A549 (cell line): Measurements from ENCODE around the gene DAB2IP. TPM values are rescaled to one million over a fixed set of nuclear protein-coding genes. Genes with fewer than 3 reads are reported as not detected.

ENCODE experiments used
- ATAC-seq, 2 experiments: fragments of 200-7000 bp in 1 of 2; fragments of >200 bp in 1 of 2; cut with Nextera tagmentation in 1 of 2; cut with Tn5 transposase in 1 of 2; 3 replicates each; pipeline versions ENCODE4 v1.8.0 to v1.9.1; 2018 to 2020; ENCODE audit warnings: mild to moderate bottlenecking in 1 of 2, moderate library complexity in 1 of 2
- CTCF ChIA-PET: fragments of 300-600 bp; sonication (Branson Sonifier 250); formaldehyde crosslinking; extraction: SDS; loops from one replicate; lab custom pipeline; 2021; ENCODE audit warnings: antibody characterized with exemption, inconsistent platforms; lab: Yijun Ruan, JAX
- POLR2A ChIA-PET: fragments of 350-600 bp; formaldehyde crosslinking; extraction: SDS; loops from one replicate; lab custom pipeline; 2021; ENCODE audit warnings: antibody characterized with exemption, inconsistent platforms; lab: Yijun Ruan, JAX
- DNase-seq, 2 experiments: peaks; one replicate each; pipeline versions ENCODE4 v3.0.0 to v3.0.0-alpha.2; 2011 to 2016; ENCODE audit warnings: low read depth in 1 of 2, low spot score in 1 of 2
- FAIRE-seq: peaks from 2 replicates; lab custom pipeline; 2011; peaks lifted over from hg19 to GRCh38; lab: Jason Lieb, UNC
- H3K27ac ChIP-seq, 2 experiments: fragments of >200 bp; sonication (Bioruptor Twin); formaldehyde crosslinking; 3 replicates each; pipeline ENCODE4 v1.5.1; 2016 to 2017
- H3K4me1 ChIP-seq: fragments of >200 bp; sonication (Bioruptor Twin); formaldehyde crosslinking; 3 replicates; pipeline ENCODE4 v1.6.1; 2016
- H3K4me2 ChIP-seq: fragments of >200 bp; sonication (Bioruptor Twin); formaldehyde crosslinking; 3 replicates; pipeline ENCODE4 v1.6.1; 2016
- H3K4me3 ChIP-seq: fragments of >200 bp; sonication (Bioruptor Twin); formaldehyde crosslinking; 3 replicates; pipeline ENCODE4 v1.5.1; 2016
- H3K9me3 ChIP-seq: fragments of >200 bp; sonication (Bioruptor Twin); formaldehyde crosslinking; 3 replicates; pipeline ENCODE4 v1.6.1; 2016
- ATOH8 ChIP-seq: fragments of 250-450 bp; sonication (Bioruptor Pico); IDR thresholded peaks from 2 replicates; pipeline ENCODE4 v1.5.0; 2020; ENCODE audit warnings: low read depth, mild to moderate bottlenecking, moderate library complexity
- BHLHE40 ChIP-seq: IDR thresholded peaks from 2 replicates; pipeline ENCODE4 v1.6.1; 2012; ENCODE audit warnings: low read depth, low read length, inconsistent platforms
- CEBPB ChIP-seq, 2 experiments: fragments of >200 bp in 1 of 2; sonication (Bioruptor Twin) in 1 of 2; formaldehyde crosslinking in 1 of 2; IDR thresholded peaks; 2 replicates each; pipeline ENCODE4 v1.6.1; 2012 to 2016
- EHMT2 ChIP-seq: fragments of 200-600 bp; sonication (generic); IDR thresholded peaks from 2 replicates; pipeline ENCODE4 v1.6.1; 2016; ENCODE audit warnings: antibody characterized with exemption, low read depth, mild to moderate bottlenecking, moderate library complexity
- ELK1 ChIP-seq: fragments of 150-350 bp; IDR thresholded peaks from 2 replicates; pipeline ENCODE4 v1.6.1; 2014; ENCODE audit warnings: low read depth, mild to moderate bottlenecking, low read length
- EP300 ChIP-seq, 2 experiments: fragments of >200 bp; sonication (Bioruptor Twin); formaldehyde crosslinking; IDR thresholded peaks; 2 replicates in 1 of 2; 3 replicates in 1 of 2; pipeline ENCODE4 v1.6.1; 2016 to 2017
- ESRRA ChIP-seq: fragments of 150-350 bp; IDR thresholded peaks from 2 replicates; pipeline ENCODE4 v1.6.1; 2014; ENCODE audit warnings: mild to moderate bottlenecking, low read length, borderline replicate concordance
- GATA3 ChIP-seq: IDR thresholded peaks from 2 replicates; pipeline ENCODE4 v1.6.1; 2012; ENCODE audit warnings: borderline replicate concordance
- HEYL ChIP-seq: fragments of 250-450 bp; sonication (Bioruptor Pico); IDR thresholded peaks from 2 replicates; pipeline ENCODE4 v1.8.0; 2021; ENCODE audit warnings: mild to moderate bottlenecking, moderate library complexity
- HMGXB4 ChIP-seq: fragments of 250-450 bp; sonication (Bioruptor Pico); IDR thresholded peaks from 2 replicates; pipeline ENCODE4 v1.5.0; 2021; ENCODE audit warnings: mild to moderate bottlenecking, moderate library complexity, borderline replicate concordance
- HOXB13 ChIP-seq: fragments of 250-450 bp; sonication (Bioruptor Pico); IDR thresholded peaks from 2 replicates; pipeline ENCODE4 v1.5.0; 2020; ENCODE audit warnings: low read depth, mild to moderate bottlenecking, moderate library complexity
- HOXB5 ChIP-seq: fragments of 250-450 bp; sonication (Bioruptor Pico); IDR thresholded peaks from 2 replicates; pipeline ENCODE4 v1.5.0; 2020; ENCODE audit warnings: mild to moderate bottlenecking, moderate library complexity
- KDM5A ChIP-seq: fragments of 200-600 bp; sonication (generic); IDR thresholded peaks from 2 replicates; pipeline ENCODE4 v1.6.1; 2016; ENCODE audit warnings: antibody characterized with exemption, mild to moderate bottlenecking
- MAZ ChIP-seq: fragments of 150-350 bp; IDR thresholded peaks from 2 replicates; pipeline ENCODE4 v1.6.1; 2014; ENCODE audit warnings: antibody characterized with exemption, low read depth, low read length, borderline replicate concordance
- MYC ChIP-seq: IDR thresholded peaks from 2 replicates; pipeline ENCODE4 v1.6.1; 2012; ENCODE audit warnings: mild to moderate bottlenecking, inconsistent platforms, low read length, improper control_type of control experiment, borderline replicate concordance
- NFE2L2 ChIP-seq: fragments of 150-350 bp; conservative IDR thresholded peaks from 2 replicates; pipeline ENCODE4 v1.6.1; 2014; ENCODE audit warnings: low read length
- NPAS2 ChIP-seq: fragments of 250-450 bp; sonication (Bioruptor Pico); IDR thresholded peaks from 2 replicates; pipeline ENCODE4 v1.8.0; 2022; ENCODE audit warnings: mild to moderate bottlenecking, moderate library complexity, borderline replicate concordance
- POLR2AphosphoS2 ChIP-seq: conservative IDR thresholded peaks from 2 replicates; pipeline ENCODE4 v1.6.1; 2012; ENCODE audit warnings: low read length, improper control_type of control experiment, inconsistent platforms
- REST ChIP-seq: fragments of 200-600 bp; sonication (generic); IDR thresholded peaks from 2 replicates; pipeline ENCODE4 v1.6.1; 2016; ENCODE audit warnings: antibody characterized with exemption, mild to moderate bottlenecking, moderate library complexity
- RFX5 ChIP-seq: fragments of 450-650 bp; IDR thresholded peaks from 2 replicates; pipeline ENCODE4 v1.7.1; 2014; ENCODE audit warnings: antibody characterized with exemption, mild to moderate bottlenecking, moderate library complexity
- SMC3 ChIP-seq: fragments of >200 bp; sonication (Bioruptor Twin); formaldehyde crosslinking; IDR thresholded peaks from 3 replicates; pipeline ENCODE4 v1.6.1; 2018; ENCODE audit warnings: inconsistent platforms
- ZC3H11A ChIP-seq: fragments of 450-650 bp; IDR thresholded peaks from 2 replicates; pipeline ENCODE4 v1.6.1; 2014; ENCODE audit warnings: antibody characterized with exemption, mild to moderate bottlenecking
- ZFP36 ChIP-seq: fragments of 450-650 bp; IDR thresholded peaks from 2 replicates; pipeline ENCODE4 v1.6.1; 2014; ENCODE audit warnings: borderline replicate concordance; ENCODE audit not compliant: partially characterized antibody
- ZNF302 ChIP-seq: fragments of 250-450 bp; sonication (Bioruptor Pico); IDR thresholded peaks from 2 replicates; pipeline ENCODE4 v1.9.0; 2021; ENCODE audit warnings: inconsistent platforms, mild to moderate bottlenecking, moderate library complexity
- WGBS: methylation state at CpG from one replicate; pipeline ENCODE4 v1.1.6; 2017; ENCODE audit errors: missing lambda C conversion rate; 5-methylcytosine and 5-hydroxymethylcytosine counted together
- polyA plus RNA-seq, 4 experiments: library from polyadenylated mRNA; depleted of rRNA in 3 of 4; stranded (reverse); fragments of >200 nt; fragmentation: RNase III in 1 of 4; extraction: RNeasy Plus Mini Kit Qiagen cat#74134 plus additional on column Dnase treatment in 1 of 4; gene quantifications; 2 replicates in 3 of 4; 3 replicates in 1 of 4; pipeline ENCODE4 v1.2.3, GENCODE V29; 2011 to 2017

DAB2IP gene
- polyA plus RNA-seq, 2 of the 4 experiments (the other 2 are of a cell fraction) = 9.7 to 13.9 TPM

GRCh38 chr9:121675381-121675780 is 23.9 kb downstream of the DAB2IP start:
- ChIA-PET POLR2A (no interaction called here), CTCF (interaction anchor here (1.4 to 6.8 kb wide), 3 partner anchors 10 to 129 kb away, joined by 5 to 35 read pairs (median 11); no protein-coding TSS in a partner anchor)
- Histone ChIP-seq H3K4me2 (no peak overlapping the region), H3K4me3 (no peak overlapping the region), H3K4me1 (peaks cover 17% of the 10 kb centered on the region; the same call in 2 of the 3 replicates), H3K27ac (no peak overlapping the region), H3K9me3 (no peaks in the 10 kb centered on the region)
- FAIRE-seq (no peak), DNase-seq (no peak), ATAC-seq (no peak)
- TF ChIP-seq KDM5A (no peak), ZNF302 (CRISPR knock-in tag) (no peak), ATOH8 (no peak), HMGXB4 (no peak), EP300 (IDR thresholded peaks at IDR 0.05) (no peak), HOXB13 (CRISPR knock-in tag) (no peak), REST (no peak), ZFP36 (no peak), POLR2AphosphoS2 (no peak), SMC3 (no peak), NPAS2 (CRISPR knock-in tag) (no peak), ESRRA (no peak), MAZ (no peak), NFE2L2 (no peak), HOXB5 (CRISPR knock-in tag) (no peak)
- WGBS = 83% methylated on average over 5 of the region's 6 CpGs

- WGBS = 90% methylated on average over 16 of the region's 16 CpGs
- Histone ChIP-seq H3K4me3 (no peak overlapping the region), H3K9me3 (no peaks in the 10 kb centered on the region), H3K4me2 (no peak overlapping the region), H3K27ac (no peak overlapping the region), H3K4me1 (peaks cover 17% of the 10 kb centered on the region; the same call in 2 of the 3 replicates)
- peak in 1 of 2 experiments; percentile 26; a peak in 2 of 6 replicates for ATAC-seq
- ChIA-PET POLR2A (no interaction called here), CTCF (interaction anchor here (0.6 to 6.8 kb wide), 5 partner anchors 11 to 130 kb away, joined by 4 to 47 read pairs (median 11); no protein-coding TSS in a partner anchor)
- no peak for DNase-seq
- FAIRE-seq = no peak
- TF ChIP-seq EHMT2 = no peak
- TF ChIP-seq ELK1 = no peak
- no peak for TF ChIP-seq MAZ
- no peak for TF ChIP-seq MYC
- TF ChIP-seq BHLHE40 = no peak
- TF ChIP-seq NPAS2 (CRISPR knock-in tag) = no peak
- TF ChIP-seq CEBPB (IDR thresholded peaks at IDR 0.05) = no peak
- no peak for TF ChIP-seq GATA3
- no peak for TF ChIP-seq RFX5
- no peak for TF ChIP-seq HOXB13 (CRISPR knock-in tag)
- no peak for TF ChIP-seq HEYL
- TF ChIP-seq ZC3H11A = no peak
- no peak for TF ChIP-seq REST
- TF ChIP-seq POLR2AphosphoS2 = no peak
These were observed 24.8 kb downstream of the DAB2IP start for GRCh38 chr9:121675969-121676822.
